HepG2 (cell line): ENCODE results near the gene KCNAB3. TPM values are rescaled to one million over a fixed set of nuclear protein-coding genes. Genes with fewer than 3 reads are reported as not detected.

Source experiments
- CERS6 ChIP-seq: sonication (generic); formaldehyde crosslinking; IDR thresholded peaks from 2 replicates; pipeline ENCODE4 v1.5.0; 2020; ENCODE audit warnings: missing genetic modification reagents
- FOXP1 ChIP-seq, 2 experiments: fragments of 450-650 bp in 1 of 2; IDR thresholded peaks; 2 replicates each; pipeline ENCODE4 v1.6.1; 2017 to 2018; ENCODE audit warnings: antibody characterized with exemption in 1 of 2
- FUBP1 ChIP-seq: sonication (generic); formaldehyde crosslinking; IDR thresholded peaks from 2 replicates; pipeline ENCODE4 v1.5.1; 2020; ENCODE audit warnings: missing genetic modification reagents, mild to moderate bottlenecking, borderline replicate concordance
- JDP2 ChIP-seq: sonication (generic); formaldehyde crosslinking; IDR thresholded peaks from 2 replicates; pipeline ENCODE4 v1.8.1; 2022; ENCODE audit warnings: missing genetic modification reagents, borderline replicate concordance
- PRDM15 ChIP-seq: sonication (generic); formaldehyde crosslinking; IDR thresholded peaks from 2 replicates; pipeline ENCODE4 v1.4.0; 2020; ENCODE audit warnings: missing genetic modification reagents
- PTBP1 ChIP-seq: fragments of 200-400 bp; formaldehyde crosslinking; IDR thresholded peaks from 2 replicates; pipeline ENCODE4 v1.6.1; 2018; ENCODE audit warnings: low read length, low read depth; ENCODE audit not compliant: poor library complexity, severe bottlenecking
- SP5 ChIP-seq: IDR thresholded peaks from 2 replicates; pipeline ENCODE4 v1.6.1; 2016; ENCODE audit warnings: low read depth, borderline replicate concordance
- TRIM22 ChIP-seq: fragments of 450-650 bp; IDR thresholded peaks from 2 replicates; pipeline ENCODE4 v1.6.1; 2017
- ZFP82 ChIP-seq: sonication (generic); formaldehyde crosslinking; IDR thresholded peaks from 2 replicates; pipeline ENCODE4 v1.5.1; 2020; ENCODE audit warnings: mild to moderate bottlenecking, missing genetic modification reagents, borderline replicate concordance
- ZNF343 ChIP-seq: sonication (generic); formaldehyde crosslinking; IDR thresholded peaks from 2 replicates; pipeline ENCODE4 v1.4.0; 2020; ENCODE audit warnings: mild to moderate bottlenecking, missing genetic modification reagents
- ZNF432 ChIP-seq: sonication (generic); formaldehyde crosslinking; IDR thresholded peaks from 2 replicates; pipeline ENCODE4 v1.5.0; 2020; ENCODE audit warnings: missing genetic modification reagents, mild to moderate bottlenecking, borderline replicate concordance
- ZNF570 ChIP-seq: sonication (generic); formaldehyde crosslinking; IDR thresholded peaks from 2 replicates; pipeline ENCODE4 v1.4.0; 2020; ENCODE audit warnings: mild to moderate bottlenecking, missing genetic modification reagents, borderline replicate concordance
- ZNF609 ChIP-seq: sonication (generic); formaldehyde crosslinking; IDR thresholded peaks from 2 replicates; pipeline ENCODE4 v1.4.0; 2020; ENCODE audit warnings: mild to moderate bottlenecking, missing genetic modification reagents, borderline replicate concordance
- ZNF772 ChIP-seq: sonication (generic); formaldehyde crosslinking; IDR thresholded peaks from 2 replicates; pipeline ENCODE4 v1.5.0; 2020; ENCODE audit warnings: mild to moderate bottlenecking, missing genetic modification reagents
- ZNF775 ChIP-seq: sonication (generic); formaldehyde crosslinking; IDR thresholded peaks from 2 replicates; pipeline ENCODE4 v1.4.0; 2020; ENCODE audit warnings: missing genetic modification reagents, mild to moderate bottlenecking, moderate library complexity, borderline replicate concordance
- polyA plus RNA-seq, 8 experiments: library from polyadenylated mRNA; depleted of rRNA in 3 of 8; stranded (reverse) in 7 of 8; unstranded in 1 of 8; fragments of >200 nt; fragmentation: Illumina TruSeq in 4 of 8; extraction: Trizol in 4 of 8; gene quantifications; 2 replicates each; pipeline versions ENCODE4 v1.2.1 to v1.2.3, GENCODE V29; 2011 to 2016; ENCODE audit warnings: low read depth in 4 of 8, missing spikeins in 1 of 8, mixed read lengths in 1 of 8; ENCODE audit not compliant: insufficient read depth in 1 of 8
- total RNA-seq, 5 experiments: library from RNA; depleted of rRNA; stranded (reverse); fragments of >200 nt; fragmentation: Illumina TruSeq; extraction: Trizol; gene quantifications; 2 replicates each; pipeline ENCODE4 v1.2.3, GENCODE V29; 2016; ENCODE audit warnings: low read depth in 1 of 5

Gene KCNAB3
- total and polyA plus RNA-seq, 2 of the 13 experiments (the other 11 are each of a cell fraction or from before 2014, with no cell fraction given): 0.29 to 0.88 TPM

GRCh38 chr17:7915611-7916384 lies 13.9 kb downstream of the KCNAB3 start, which contains the start of gene RNF227 (continued):
- TF ChIP-seq JDP2 (CRISPR knock-in tag) (no peak; the same call in 1 of the 2 replicates), PRDM15 (CRISPR knock-in tag) (peak; percentile 69), CERS6 (CRISPR knock-in tag) (peak; percentile 77; the same call in 1 of the 2 replicates), SP5 (CRISPR knock-in tag) (no peak), ZNF772 (peak; percentile 85; the same call in 1 of the 2 replicates), FUBP1 (CRISPR knock-in tag) (no peak), FOXP1 (IDR thresholded peaks at IDR 0.05) (no peak), FOXP1 (CRISPR knock-in tag; IDR thresholded peaks at IDR 0.05) (no peak), PTBP1 (no peak), ZNF570 (CRISPR knock-in tag) (no peak), TRIM22 (no peak), ZNF343 (CRISPR knock-in tag) (peak; percentile 58; the same call in 1 of the 2 replicates), ZNF432 (CRISPR knock-in tag) (no peak), ZFP82 (no peak), ZNF609 (CRISPR knock-in tag) (no peak; the same call in 1 of the 2 replicates), ZNF775 (CRISPR knock-in tag) (no peak)
